Suppressor macrophage (primary cell): ENCODE data around the gene HIRIP3.

Experiments used
- DNase-seq, 4 experiments: peaks; one replicate each; pipeline ENCODE4 v3.0.0-alpha.2; 2020 to 2022

The HIRIP3 gene

GRCh38 chr16:29958756-29959155 lies 36.7 kb downstream of the HIRIP3 start:
- no peak for DNase-seq

- no peak for DNase-seq
Measured at GRCh38 chr16:29951625-29952365, 43.6 kb downstream of the HIRIP3 start.

GRCh38 chr16:29950806-29951461 lies 44.5 kb downstream of the HIRIP3 start:
- peak in 1 of 4 experiments; percentile 23 for DNase-seq

DNA sequence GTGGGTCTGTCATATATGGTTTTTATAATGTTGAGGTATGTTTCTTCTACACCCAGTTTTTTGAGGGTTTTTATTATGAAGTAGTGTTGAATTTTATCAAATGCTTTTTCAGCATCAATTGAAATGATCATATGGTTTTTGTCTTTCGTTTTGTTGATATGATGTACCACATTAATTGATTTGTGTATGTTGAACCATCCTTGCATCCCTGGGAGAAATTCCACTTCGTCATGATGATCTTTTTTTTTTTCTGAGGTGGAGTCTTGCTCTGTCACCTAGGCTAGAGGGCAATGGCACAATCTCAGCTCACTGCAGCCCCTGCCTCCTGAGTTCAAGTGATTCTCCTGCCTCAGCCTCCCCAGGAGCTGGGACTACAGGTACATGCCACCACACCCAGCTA lies 47.5 kb downstream of the HIRIP3 start:
- no peak for DNase-seq

DNA sequence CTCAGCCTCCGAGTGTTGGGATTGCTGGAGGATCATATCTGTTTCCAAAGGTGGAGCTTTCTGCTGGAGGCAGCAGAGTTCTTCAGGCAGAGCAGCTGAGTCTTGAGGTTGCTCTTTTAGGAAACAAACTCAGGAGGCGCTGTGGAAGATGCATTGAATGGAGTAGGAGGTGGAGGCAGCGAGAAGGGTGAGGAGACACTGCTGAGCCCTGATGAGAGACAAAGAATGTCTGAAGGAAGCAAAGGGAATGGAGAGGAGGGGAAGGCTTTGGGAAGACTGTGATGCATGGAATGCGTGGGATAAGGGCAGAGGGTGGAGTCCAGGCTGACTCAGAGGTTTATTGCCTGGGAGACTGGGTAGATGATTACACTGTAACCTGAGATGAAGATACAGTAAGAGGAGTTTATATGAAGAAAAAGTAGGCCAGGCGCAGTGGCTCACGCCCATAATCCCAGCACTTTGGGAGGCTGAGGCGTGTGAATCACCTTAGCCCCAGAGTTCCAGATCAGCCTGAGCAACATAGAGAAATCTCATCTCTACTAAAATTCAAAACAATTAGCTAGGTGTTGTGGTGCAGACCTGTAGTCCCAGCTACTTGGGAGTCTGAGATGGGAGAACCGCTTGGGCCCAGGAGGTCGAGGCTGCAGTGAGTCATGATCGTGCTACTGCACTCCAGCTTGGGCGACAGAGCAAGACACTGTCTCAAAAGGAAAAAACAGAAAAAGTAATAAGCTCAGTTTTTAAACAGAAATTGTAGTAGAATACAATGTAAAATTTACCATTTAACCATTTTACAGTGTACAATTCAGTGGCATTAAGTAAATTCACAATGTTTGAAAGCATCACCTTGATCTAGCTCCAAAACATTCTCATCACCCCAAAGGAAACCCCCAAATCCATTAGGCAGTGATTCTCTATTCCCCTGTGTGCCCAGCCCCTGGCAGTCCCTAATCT lies 51.3 kb downstream of the HIRIP3 start:
- DNase-seq: no peak
